ENCODE results near the gene STUB1.

- TF ChIP-seq CTCF (IDR thresholded peaks at IDR 0.05) (no peak), POLR2A (IDR thresholded peaks at IDR 0.05) (no peak), POLR2AphosphoS5 (IDR thresholded peaks at IDR 0.05) (no peak)
Observed at GRCh38 chr16:722835-723633, 42.8 kb downstream of the STUB1 start.
